Smooth muscle cell of the brain vasculature (primary cell): ENCODE results near the gene IL13.

Experiments used
- DNase-seq: peaks from one replicate; pipeline ENCODE4 v3.0.0-alpha.2; 2012; ENCODE audit warnings: low read depth, low spot score

IL13 gene

DNA sequence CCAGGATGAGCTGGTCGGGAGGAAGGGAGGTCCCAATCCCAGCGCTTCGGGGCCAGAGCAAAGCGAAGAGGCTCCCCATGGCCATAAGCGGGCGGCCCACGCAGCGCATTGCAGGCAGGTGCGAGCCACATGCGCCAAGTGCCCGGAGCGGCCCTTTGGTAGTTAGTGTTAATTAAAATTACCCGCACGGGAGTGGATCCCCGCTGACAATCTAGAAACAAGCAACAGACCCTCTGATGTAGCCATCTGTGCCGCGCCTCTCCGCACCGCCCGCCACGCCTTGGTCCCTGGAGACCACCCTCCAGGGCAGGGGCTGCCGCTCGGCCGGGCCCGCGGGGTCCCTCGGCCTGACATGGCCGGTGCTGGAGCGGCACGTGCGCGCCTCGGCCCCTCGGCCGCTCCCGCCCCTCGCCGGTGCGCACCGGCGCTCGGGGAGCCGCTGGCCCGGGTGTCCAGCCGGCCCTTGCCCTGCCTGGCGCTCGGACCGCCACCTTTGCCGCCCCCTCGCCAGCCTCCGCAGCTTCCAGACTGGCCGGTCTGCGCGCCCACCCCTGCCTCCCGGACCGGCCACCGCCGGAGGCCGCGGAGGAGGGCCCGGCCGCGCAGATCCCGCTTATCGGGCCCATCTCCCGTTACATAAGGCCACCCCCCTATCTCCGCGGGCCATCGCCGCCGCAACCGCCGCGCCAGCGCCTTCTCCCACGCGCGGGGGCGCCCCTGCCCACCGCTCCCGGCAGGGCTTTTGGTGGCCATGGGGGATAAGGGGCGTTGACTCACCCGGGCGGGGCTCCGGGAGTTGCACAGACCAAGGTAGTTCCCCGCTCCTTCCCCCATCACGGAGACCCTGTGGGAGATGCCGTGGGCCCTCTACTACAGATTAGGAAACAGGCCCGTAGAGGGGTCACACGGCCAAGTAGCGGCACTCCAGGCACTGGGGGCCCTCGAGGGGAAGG is 1.9 kb upstream of the IL13 start:
- DNase-seq, result no peak

DNA sequence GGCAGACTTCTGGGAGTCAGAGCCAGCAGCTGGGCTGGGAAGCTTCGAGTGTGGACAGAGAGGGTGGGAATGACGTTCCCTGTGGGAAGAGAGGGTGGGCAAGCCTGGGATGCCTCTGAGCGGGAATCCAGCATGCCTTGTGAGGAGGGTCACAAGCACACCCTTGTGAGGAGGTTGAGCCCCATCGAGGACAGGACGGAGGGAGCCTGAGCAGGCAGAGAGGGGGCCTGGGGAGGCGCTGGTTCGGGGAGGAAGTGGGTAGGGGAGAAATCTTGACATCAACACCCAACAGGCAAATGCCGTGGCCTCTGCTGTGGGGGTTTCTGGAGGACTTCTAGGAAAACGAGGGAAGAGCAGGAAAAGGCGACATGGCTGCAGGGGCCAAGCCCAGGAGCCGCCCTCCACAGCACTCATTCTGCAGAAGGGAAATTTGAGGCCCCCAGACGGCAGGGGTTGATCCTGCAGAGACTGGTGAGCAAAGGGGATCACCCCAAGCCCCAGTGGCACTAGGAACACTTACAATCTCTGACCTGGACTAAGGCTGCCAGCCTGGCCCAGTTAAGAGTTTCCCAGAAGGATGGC is 1.1 kb upstream of the IL13 start:
- DNase-seq, result no peak

DNA sequence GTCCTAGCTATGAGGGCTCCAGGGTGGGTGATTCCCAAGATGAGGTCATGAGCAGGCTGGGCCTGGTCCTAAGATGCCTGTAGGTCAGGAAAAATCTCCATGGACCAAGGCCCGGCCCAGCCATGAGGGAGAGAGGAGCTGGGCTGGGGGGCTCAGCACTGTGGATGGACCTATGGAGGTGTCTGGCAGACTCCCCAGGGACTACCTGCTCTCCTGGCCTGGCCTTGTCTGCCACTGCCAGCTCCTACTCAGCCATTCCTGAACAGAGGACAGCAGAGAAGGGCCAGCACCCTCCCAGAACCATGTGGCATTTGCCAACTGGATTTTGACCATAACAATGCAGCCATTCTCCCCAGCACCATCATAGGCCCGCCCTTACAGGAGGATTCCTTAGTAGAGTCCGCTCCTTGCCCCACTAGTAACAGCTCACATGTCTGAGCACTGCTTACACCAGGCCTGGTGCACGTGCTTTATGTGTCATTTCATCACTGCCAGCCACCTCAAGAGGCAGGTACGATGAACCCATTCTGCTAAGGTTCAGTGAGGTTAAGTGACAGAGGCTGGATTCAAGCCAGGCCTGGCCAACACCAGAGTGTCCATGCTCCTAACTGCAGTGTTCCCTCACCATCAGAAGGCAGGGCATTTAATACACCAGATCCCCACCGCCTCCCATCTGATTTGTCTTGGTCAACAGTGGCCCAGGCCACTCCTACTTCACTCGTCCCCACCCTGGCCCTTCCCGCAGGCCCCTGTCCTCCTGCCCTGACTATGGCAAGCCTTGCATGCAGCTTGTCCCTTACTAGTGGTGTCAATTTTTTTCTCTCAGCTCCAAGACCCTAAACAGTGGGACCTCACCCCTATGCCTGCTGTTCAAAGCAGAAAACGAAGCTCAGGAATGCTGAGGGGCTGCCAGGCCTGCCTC is 669 bp downstream of the IL13 start:
- no peak for DNase-seq

DNA sequence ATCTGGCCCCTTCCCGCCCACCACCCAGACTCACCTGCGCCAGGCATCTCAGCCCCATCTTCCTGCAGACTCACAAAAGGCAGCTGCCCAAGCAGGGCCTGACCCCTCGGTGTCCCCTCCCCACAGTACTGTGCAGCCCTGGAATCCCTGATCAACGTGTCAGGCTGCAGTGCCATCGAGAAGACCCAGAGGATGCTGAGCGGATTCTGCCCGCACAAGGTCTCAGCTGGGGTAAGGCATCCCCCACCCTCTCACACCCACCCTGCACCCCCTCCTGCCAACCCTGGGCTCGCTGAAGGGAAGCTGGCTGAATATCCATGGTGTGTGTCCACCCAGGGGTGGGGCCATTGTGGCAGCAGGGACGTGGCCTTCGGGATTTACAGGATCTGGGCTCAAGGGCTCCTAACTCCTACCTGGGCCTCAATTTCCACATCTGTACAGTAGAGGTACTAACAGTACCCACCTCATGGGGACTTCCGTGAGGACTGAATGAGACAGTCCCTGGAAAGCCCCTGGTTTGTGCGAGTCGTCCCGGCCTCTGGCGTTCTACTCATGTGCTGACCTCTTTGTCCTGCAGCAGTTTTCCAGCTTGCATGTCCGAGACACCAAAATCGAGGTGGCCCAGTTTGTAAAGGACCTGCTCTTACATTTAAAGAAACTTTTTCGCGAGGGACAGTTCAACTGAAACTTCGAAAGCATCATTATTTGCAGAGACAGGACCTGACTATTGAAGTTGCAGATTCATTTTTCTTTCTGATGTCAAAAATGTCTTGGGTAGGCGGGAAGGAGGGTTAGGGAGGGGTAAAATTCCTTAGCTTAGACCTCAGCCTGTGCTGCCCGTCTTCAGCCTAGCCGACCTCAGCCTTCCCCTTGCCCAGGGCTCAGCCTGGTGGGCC is 1.9 kb downstream of the IL13 start:
- DNase-seq, result no peak

DNA sequence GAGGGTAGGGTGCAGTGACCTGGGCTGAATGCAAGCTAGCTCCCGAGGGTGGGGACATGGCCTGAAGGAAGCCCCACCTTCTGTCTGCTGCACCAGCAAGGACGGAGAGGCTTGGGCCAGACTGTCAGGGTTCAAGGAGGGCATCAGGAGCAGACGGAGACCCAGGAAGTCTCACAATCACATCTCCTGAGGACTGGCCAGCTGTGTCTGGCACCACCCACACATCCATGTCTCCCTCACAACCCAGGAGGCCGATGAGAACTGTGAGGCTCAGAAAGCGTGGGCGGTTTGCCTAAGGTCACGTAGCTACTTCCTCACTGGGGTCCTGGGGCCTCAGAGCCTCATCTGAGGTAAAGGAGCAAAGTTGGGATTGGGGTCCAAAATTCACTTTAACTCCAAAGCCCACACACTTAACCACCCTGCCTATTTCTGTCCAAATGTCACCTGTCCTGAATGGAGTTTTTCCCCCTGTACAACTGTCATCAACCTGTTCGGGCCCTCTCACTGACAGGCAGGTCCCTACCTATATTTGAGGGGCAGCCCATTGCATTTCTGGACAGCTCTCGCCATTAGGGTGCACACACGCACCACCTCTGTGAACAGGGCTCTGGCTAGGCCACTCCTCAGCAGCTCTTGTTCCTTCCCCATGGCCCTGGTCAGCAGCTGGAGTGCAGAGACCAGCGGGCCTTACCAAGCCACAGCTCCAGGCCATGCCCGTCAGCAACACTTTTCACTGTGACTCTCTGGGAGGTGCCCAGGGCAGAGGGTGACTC is 3.4 kb downstream of the IL13 start:
- no peak for DNase-seq

DNA sequence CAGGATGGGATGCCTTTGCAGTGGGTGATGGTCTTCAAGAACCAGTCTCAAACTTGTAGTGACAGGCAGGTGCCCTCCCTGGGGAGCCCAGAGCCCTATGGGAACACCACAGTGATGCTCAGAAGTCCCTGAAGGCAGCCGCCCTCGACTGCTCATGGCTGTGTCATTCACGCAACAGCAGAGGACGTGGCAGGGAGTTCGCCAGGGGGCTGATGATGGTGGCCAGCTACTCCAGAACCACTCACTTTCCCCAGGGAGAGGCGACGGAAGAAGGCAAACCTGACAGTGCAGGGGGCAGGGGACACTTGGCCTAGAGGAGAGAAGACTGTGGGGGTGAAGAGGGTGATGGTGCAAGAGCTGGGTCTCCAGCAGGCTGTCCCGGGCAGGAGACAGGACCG is 4.0 kb downstream of the IL13 start:
- DNase-seq, result no peak

DNA sequence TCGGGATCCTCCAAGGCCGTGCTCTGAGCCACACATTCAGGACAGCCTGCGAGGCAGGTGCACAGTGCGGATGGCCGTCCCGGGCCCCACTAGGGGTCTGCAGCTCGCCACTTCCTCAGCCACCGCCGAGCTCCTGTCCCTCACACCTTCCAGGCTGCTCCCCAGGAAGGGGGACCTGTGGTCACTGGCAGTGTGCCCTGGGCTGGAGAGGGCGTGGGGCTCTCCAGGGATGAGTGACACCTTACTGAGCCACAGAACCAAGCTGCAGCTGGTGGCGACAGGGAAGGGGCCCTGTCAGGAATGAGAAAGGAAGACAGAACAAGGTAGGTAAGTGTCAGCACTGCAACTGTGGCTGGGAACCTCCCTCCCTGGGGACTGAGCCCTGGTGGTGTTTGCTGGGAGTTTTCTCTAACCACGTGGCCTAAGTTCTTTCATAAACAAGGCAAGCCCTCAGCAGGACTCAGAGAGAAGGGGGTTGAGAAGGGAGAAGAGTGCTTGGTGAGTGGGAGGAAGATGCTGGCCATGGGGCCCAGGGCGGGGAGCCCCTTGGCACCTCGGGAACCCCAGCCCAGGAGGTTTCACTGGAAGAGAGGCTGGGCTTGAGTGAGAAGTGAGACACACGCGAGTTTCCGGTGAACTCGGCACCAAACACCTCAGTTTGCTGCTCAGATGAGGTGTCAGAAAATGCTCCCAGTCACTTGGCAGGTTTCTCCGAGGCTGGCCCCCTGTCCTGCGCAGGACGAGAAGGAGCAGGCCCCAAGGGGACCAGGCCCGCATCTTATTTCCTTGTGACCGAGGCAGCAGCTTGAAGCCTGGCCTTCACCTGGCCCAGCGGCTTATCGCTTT is 5.2 kb downstream of the IL13 start:
- DNase-seq, result no peak

DNA sequence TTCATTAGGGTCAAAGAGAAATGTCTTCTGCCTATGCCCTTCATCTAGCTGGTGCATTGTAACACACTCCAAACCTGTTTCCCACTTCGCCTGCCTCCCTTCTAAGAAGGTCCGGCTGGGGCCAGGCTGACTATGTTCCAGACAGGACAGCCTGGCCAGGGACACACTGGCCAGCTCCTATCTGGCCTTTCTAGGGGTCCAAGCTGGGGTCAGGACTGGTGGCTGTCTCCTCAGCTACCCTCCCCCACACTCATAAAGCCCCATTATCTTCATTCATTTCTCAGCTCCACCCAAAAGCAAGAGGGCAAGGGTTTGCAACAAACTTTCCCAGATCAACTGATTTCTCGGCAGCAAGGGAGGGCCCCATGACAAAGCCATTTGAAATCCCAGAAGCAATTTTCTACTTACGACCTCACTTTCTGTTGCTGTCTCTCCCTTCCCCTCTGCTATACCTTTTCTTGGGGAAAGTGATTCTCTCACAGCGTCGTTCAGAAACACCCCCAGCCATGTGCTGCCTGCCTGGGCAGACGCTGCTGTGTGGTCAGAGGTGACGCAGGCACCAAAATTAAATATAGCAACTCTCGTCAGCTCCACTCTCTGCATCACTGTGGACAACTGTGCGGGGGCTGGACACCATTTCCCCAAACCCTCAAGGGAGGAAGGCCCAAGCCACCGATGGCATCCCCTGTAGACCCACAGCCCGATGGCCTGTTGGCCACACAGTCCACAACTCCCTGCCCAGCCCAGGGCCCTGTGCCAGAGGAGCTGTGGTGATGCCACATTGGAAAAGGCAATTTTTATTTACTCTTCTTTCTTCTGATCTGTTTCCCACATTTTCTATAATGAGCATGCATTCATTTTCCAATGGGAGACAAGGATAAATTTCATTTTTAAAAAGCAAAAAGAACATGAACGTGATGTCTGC is 6.1 kb downstream of the IL13 start:
- DNase-seq, result no peak

DNA sequence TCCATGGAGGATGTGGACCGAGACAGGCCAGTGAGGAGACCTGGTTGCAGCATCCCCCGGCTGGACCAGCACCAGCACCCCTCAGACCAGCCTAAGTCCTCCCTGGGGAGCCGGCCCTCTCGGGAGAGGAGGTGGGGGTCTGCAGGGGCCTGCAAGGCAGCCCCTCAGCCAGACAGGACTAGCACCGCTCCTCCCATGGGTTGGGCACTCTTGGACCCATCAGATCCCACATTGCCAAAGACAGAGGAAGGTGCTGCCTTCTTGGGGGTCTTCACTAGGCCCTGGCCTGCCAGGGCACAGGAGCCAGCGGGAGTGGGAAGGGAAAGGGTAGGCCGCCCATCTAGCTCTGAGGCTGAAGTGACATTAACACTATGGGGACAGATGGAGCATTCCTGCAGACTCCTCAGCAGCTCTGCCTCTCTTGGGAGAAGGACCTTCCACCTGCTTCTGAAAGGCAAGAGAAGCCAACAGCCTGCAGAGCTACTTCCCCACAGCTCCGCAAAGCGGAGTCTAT is 6.8 kb downstream of the IL13 start:
- no peak for DNase-seq

DNA sequence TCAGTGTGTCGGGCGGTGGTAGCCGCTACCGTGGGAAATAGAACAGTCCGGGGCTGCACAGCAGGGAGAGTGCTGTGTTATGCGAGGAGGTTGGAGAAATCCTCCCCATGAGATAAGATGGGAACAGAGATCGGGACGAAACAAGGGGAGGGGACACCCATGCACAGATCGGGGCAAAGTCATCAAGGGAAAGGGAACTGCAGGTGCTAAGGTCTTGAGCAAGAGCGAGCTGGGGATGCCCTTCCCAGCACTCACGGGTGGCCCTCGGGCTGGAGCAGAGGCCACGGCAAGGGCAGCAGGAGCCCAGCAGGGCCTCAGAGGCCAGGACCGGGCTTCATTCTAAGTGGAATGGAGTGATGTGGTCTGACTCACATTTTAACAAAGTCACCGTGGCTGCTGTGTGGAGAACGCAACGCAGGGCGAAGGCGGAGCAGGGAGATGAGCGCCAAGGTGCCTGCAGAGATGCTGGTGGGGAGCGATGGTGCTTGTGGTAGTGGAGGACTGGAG is 7.7 kb downstream of the IL13 start:
- no peak for DNase-seq

DNA sequence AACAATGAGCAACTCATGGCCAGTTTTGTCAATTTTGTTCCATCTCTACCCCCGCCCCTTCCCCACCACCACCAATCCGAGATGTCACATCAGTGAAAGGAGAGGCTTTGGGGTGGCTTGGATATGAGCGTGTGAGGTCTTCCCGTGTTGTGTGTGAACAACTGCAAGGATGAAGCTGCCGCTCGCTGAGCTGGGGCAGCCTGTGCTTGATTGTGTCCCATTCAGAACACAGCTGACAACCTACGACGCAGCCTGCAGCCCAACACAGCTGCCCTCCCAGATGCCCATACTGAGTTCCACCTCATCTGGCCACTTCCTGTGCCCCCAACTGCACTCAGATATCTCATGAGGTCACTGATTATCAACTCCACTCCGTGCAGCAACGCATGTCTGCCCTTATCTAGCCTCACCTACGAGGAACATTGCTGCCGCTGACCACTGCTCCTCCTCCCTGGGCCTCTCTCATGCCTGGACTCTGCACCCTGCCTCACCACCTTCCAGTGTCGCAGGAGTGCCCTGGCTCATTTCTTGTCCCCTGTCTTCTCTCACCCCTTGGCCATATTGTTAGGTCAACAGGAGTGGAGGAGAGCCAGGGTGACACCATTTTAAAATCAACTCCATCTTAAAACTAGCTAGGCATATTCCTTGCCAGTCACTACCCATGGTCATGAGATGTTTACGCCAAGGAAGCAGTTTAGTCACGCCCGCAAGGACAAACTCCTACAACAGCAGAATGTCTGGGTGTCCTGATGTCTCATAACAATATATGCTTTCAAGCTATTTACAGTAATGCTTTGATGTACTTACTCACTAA is 8.5 kb downstream of the IL13 start:
- no peak for DNase-seq

DNA sequence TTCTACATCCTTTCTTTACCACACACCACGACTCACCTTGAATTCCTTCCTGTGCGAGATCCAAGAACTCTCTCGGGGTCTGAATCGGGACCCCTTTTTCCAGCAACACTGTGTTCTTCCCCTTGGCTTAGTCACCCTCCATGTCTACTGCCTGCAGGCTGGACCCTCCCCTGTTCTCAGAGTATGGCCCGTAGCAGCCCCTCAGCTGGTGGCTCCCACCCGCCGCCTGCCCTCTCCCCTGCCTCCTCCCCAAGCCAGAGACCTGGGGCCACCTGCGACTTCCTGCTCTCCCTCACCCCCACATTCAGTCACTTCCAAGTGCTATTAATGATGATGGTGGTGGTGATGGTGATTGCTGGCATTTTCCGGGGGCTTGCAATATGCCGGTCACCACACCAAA is 9.3 kb downstream of the IL13 start:
- DNase-seq, result no peak

DNA sequence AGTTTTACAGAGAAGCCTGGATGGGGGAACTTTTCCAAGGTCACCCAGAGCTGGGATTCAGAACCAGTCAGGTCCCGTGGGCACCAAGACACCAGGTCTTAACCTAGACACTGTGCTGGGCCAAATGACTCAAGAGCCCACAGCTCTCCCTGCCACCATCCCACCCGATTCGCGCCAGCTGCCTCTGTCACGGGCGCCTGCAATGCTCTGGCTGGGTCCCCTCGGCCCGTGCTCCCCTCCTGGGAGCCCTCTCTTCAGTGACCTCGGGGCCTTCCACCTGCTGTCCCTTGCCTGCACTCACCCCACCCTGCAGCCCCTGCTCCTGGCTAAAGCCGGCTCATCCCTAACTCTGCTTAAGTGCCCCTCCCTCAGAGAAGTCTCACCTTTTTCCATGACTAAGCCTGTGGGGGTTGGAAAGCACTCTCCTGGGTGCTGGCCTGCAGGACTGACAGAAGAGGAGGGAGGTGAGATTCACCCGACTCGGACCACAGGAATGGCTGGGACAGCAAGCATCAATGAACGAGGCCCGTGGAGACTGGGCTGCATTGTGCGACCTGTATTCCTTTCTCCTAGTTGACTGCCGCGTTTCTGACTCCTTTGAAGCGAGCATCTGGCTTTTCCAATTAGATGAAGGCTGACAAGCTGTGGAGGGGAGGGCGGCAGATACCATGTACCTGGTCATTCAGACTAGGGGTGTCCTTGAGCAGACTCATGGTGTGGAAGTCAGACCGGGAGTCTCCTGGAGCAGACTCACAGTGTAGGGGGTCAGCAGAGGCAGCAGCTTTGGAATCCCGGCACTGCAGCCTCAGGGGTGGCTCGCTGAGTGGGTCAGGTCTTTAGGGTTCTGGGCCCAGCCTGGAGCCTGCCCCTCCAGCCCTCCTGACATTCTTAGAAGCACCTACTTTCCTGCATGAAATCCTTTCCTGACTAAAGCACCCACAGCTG is 10.1 kb downstream of the IL13 start:
- DNase-seq, result no peak

DNA sequence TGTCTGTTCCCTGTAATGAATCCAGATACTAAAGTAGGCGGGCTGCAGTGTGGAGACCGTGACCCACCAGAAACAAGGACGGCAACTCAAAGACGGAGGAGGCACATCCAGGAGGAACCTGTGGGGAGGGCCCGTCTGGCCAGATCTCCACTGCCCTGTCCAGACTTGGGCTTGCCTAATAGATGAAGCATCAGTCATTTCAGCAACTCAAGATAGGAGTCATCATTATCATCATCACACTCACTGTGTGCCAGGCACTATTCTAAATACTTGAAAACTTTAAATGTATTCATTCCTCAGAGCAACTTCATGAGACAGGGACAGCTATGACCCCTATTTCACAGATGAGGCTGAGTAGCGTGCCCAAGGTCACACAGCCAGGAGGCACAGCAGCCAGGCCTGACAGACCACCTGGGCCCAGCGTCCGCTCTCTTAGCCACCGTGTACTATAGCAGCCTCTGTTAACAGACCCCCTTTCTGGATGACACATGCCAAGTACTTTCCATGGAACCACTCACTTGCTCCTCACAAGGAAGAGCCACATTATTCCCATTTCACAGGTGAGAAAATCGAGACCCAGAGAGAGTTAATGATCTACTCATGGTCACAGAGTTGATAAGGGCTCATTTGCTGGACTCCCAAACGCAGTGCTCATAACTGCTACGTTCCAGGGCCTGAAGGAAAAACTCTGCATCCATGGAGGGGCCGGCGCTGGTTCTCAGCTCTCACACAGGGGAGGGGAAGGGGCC is 10.9 kb downstream of the IL13 start:
- no peak for DNase-seq

DNA sequence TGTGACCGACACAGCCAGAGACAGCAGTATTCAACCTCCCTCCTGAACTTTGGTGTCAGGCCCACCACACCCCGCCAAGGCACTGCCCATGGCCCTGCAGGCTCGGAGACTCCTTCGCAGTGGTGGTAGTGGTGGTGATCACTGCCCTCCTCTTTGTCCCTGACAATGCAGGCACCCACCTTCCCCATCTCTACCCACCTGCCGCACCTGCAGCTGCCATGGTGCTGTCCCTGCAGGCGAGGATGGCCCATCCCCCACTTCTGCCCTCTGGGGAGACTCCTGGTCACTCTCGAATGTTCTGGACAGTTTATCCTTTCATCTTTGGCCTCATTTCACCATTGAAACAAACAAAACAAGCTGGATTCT is 11.5 kb downstream of the IL13 start:
- no peak for DNase-seq
